Diencephalon (tissue), 1 donor: ENCODE results near the gene NBPF10. TPM values are rescaled to one million over a fixed set of nuclear protein-coding genes. Genes with fewer than 3 reads are reported as not detected.

Experiments
- total RNA-seq: library from RNA; depleted of rRNA; stranded (reverse); fragments of >200 nt; gene quantifications from one replicate; pipeline ENCODE4 v1.2.3, GENCODE V29; 2014

Gene NBPF10
- 0.92 TPM for total RNA-seq

GRCh38 chr1:146144465-146144864 is at the start of gene NBPF10:
Gene NBPF10 (minus strand): TSS chr1:146144804. CDS start chr1:146144769, 35 bp downstream.

Other genes starting within 250 kb of the NBPF10 start
- gene ITGA10, start 234.8 kb downstream of the NBPF10 start, total RNA-seq = 1.4 TPM
- 32.1 TPM for gene PEX11B, start 226.1 kb downstream of the NBPF10 start, total RNA-seq
- gene RBM8A, start 217.3 kb downstream of the NBPF10 start, total RNA-seq = 74.5 TPM
- 23.5 TPM for gene LIX1L, start 186.8 kb downstream of the NBPF10 start, total RNA-seq
- gene ANKRD34A, start 180.2 kb downstream of the NBPF10 start, total RNA-seq = 2.5 TPM
- 13.4 TPM for gene POLR3GL, start 180.1 kb downstream of the NBPF10 start, total RNA-seq
- gene TXNIP, start 148.2 kb downstream of the NBPF10 start, total RNA-seq = 93.9 TPM
- gene HJV, start 123.1 kb downstream of the NBPF10 start, total RNA-seq = 0.23 TPM
- 20.3 TPM for gene NOTCH2NLA, start 84.2 kb upstream of the NBPF10 start, total RNA-seq